B cell (primary cell): ENCODE measurements around the gene EID2B.

Source experiments
- EZH2 ChIP-seq: IDR thresholded peaks from 2 replicates; pipeline ENCODE4 v1.6.1; 2012; ENCODE audit warnings: borderline replicate concordance, low read depth, mild to moderate bottlenecking, moderate library complexity, low read length; ENCODE audit not compliant: insufficient read depth, poor library complexity, severe bottlenecking
- TF ChIP-seq, protein P1 (sequence below): fragments of 200-600 bp; IDR thresholded peaks from one replicate; pipeline ENCODE4 v1.8.0; 2022; ENCODE audit warnings: antibody characterized with exemption, mild to moderate bottlenecking

DNA sequence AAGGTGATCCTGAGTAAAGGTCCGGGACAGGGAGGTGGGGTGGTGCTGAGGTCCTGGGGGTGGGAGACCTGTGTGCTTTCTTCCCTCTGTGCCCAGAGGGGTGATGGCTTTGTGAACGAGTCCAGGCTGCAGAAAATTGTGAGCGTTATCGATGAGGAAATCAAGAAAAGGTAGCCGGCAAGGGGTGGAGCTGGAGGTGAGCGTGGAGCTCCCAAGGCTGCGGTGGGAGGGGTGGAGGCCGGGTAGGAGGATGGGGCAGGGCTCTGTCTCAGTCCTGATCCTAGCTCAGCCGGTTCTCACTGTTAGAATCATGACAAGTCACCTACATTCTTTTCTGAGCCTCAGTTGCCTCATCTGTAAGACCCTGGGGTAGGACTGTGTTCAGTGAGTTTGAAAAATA lies 13.7 kb downstream of the EID2B start:
- TF ChIP-seq, protein P1, sequence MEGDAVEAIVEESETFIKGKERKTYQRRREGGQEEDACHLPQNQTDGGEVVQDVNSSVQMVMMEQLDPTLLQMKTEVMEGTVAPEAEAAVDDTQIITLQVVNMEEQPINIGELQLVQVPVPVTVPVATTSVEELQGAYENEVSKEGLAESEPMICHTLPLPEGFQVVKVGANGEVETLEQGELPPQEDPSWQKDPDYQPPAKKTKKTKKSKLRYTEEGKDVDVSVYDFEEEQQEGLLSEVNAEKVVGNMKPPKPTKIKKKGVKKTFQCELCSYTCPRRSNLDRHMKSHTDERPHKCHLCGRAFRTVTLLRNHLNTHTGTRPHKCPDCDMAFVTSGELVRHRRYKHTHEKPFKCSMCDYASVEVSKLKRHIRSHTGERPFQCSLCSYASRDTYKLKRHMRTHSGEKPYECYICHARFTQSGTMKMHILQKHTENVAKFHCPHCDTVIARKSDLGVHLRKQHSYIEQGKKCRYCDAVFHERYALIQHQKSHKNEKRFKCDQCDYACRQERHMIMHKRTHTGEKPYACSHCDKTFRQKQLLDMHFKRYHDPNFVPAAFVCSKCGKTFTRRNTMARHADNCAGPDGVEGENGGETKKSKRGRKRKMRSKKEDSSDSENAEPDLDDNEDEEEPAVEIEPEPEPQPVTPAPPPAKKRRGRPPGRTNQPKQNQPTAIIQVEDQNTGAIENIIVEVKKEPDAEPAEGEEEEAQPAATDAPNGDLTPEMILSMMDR: no peak
- TF ChIP-seq EZH2: no peak
